ENCODE data around the gene DLAT. TPM values are rescaled to one million over a fixed set of nuclear protein-coding genes. Genes with fewer than 3 reads are reported as not detected.

The DLAT gene
- total RNA-seq, 4 donors from 2014 or later: 27.2 to 32.4 (median 29.4) TPM

- Histone ChIP-seq H3K4me1 (peaks cover 18 to 34% (median 22%) of the 10 kb centered on the region in 4 donors), H3K4me3 (peak within 1 kb of the TSS; percentile 77 to 91 (median 84)), H3K9me3 (no peaks in the 10 kb centered on the region), H3K36me3 (peaks cover under 1 to 37% (median 31%) of the 10 kb centered on the region in 4 donors), H3K27ac (replicated peaks in 1 of 4) (peak within 1 kb of the TSS; percentile 82 to 91 (median 88)), H3K27me3 (no peaks in the 10 kb centered on the region)
- 0% methylated on average over 27 of the region's 43 CpGs for WGBS
- intact Hi-C loops (cut with DNase I): no loop called here
- DNase-seq (ENCODE audit: extremely low spot score): peak; percentile 94
- TF ChIP-seq CTCF (IDR thresholded peaks at IDR 0.05) (peak in 1 of 3 experiments; percentile 18), POLR2AphosphoS5 (IDR thresholded peaks at IDR 0.05) (peak; percentile 60 to 72), EP300 (IDR thresholded peaks at IDR 0.05) (no peak)
Measured at GRCh38 chr11:112073941-112074811, 49.0 kb downstream of the DLAT start, which contains the start of the genes NKAPD1 and PIH1D2. TSS of gene NKAPD1 (plus strand) at chr11:112074299. CDS start at chr11:112075575, 1,276 bp downstream. TSS of gene PIH1D2 (minus strand) at chr11:112074017. CDS start at chr11:112073174, 843 bp downstream.

- TF ChIP-seq CTCF (IDR thresholded peaks at IDR 0.05): no peak
- TF ChIP-seq POLR2A (IDR thresholded peaks at IDR 0.05; ENCODE audit: low read depth): no peak
- TF ChIP-seq POLR2AphosphoS5 (IDR thresholded peaks at IDR 0.05): no peak
- no peak for TF ChIP-seq EP300 (IDR thresholded peaks at IDR 0.05)
- Histone ChIP-seq H3K27me3 (no peaks in the 10 kb centered on the region), H3K9me3 (no peaks in the 10 kb centered on the region), H3K27ac (replicated peaks in 1 of 4) (no peak overlapping the region), H3K36me3 (peaks cover 46 to 76% (median 72%) of the 10 kb centered on the region in 4 donors), H3K4me3 (no peak overlapping the region), H3K4me1 (peaks cover 17 to 20% (median 18%) of the 10 kb centered on the region in 4 donors)
- intact Hi-C loops (cut with DNase I): loop anchor here (10.0 kb wide), 2 partner anchors 208 to 1232 kb away; partner anchors contain the start of genes ALG9, CFAP68, FDXACB1 and TTC12
- WGBS: 78% methylated on average over 4 of the region's 4 CpGs
- DNase-seq (ENCODE audit: extremely low spot score): no peak
Measured at GRCh38 chr11:112082729-112083128, 57.5 kb downstream of the DLAT start.

GRCh38 chr11:112085822-112086421 is 60.7 kb downstream of the DLAT start:
- Histone ChIP-seq H3K4me3 (peak overlapping the region; percentile 66 to 95 (median 76)), H3K36me3 (peaks cover 50 to 76% (median 70%) of the 10 kb centered on the region in 4 donors), H3K9me3 (no peaks in the 10 kb centered on the region), H3K27me3 (no peaks in the 10 kb centered on the region), H3K4me1 (peaks cover 41 to 47% (median 43%) of the 10 kb centered on the region in 4 donors), H3K27ac (replicated peaks in 1 of 4) (peak overlapping the region; percentile 79 to 84 (median 83))
- intact Hi-C loops (cut with DNase I): loop anchor here (10.0 kb wide), 2 partner anchors 211 to 1229 kb away; partner anchors contain the start of genes ALG9, CFAP68, FDXACB1 and TTC12
- 1% methylated on average over 18 of the region's 19 CpGs for WGBS
- TF ChIP-seq EP300 (IDR thresholded peaks at IDR 0.05) (no peak), POLR2A (IDR thresholded peaks at IDR 0.05; ENCODE audit: low read depth) (no peak), POLR2AphosphoS5 (IDR thresholded peaks at IDR 0.05) (no peak), CTCF (IDR thresholded peaks at IDR 0.05) (no peak)
- DNase-seq (ENCODE audit: extremely low spot score): no peak

GRCh38 chr11:112086422-112087191 is 61.4 kb downstream of the DLAT start, which contains the start of the genes SDHD and TIMM8B:
TSS of gene SDHD (plus strand) at chr11:112086873. CDS start at chr11:112086908, 35 bp downstream.
TSS of gene TIMM8B (minus strand) at chr11:112086756. CDS start at chr11:112086723, 33 bp downstream.
- no peaks in the 10 kb centered on the region for H3K27me3 ChIP-seq
- H3K4me1 ChIP-seq: peaks cover 41 to 47% (median 43%) of the 10 kb centered on the region in 4 donors
- DNase-seq (ENCODE audit: extremely low spot score): peak; percentile 98
- H3K9me3 ChIP-seq: no peaks in the 10 kb centered on the region
- TF ChIP-seq POLR2AphosphoS5 (IDR thresholded peaks at IDR 0.05) (peak; percentile 90 to 97), CTCF (IDR thresholded peaks at IDR 0.05) (peak; percentile 12 to 37 (median 31)), EP300 (IDR thresholded peaks at IDR 0.05) (no peak), POLR2A (IDR thresholded peaks at IDR 0.05; ENCODE audit: low read depth) (peak; percentile 56)
- H3K36me3 ChIP-seq: peaks cover 48 to 77% (median 70%) of the 10 kb centered on the region in 4 donors
- WGBS: under 1% methylated on average over 41 of the region's 45 CpGs
- H3K27ac ChIP-seq (replicated peaks in 1 of 4): peak within 1 kb of the TSS; percentile 79 to 84 (median 83)
- intact Hi-C loops (cut with DNase I): loop anchor here (10.0 kb wide), 2 partner anchors 212 to 1228 kb away; partner anchors contain the start of genes ALG9, CFAP68, FDXACB1 and TTC12
- peak within 1 kb of the TSS; percentile 66 to 95 (median 76) for H3K4me3 ChIP-seq

Measured in esophagus muscularis mucosa (tissue), 4 donors.